ENCODE measurements around the gene DCLRE1A.
"Not testable (repeated sequence)": the region's sequence is repeated elsewhere in the genome, so short reads cannot be mapped to it uniquely, and the experiment has no call there.

DCLRE1A gene

GRCh38 chr10:113856563-113856962, 2.7 kb upstream of the DCLRE1A start:
- DNase-seq, result no peak

GRCh38 chr10:113854761-113855588, 1.1 kb upstream of the DCLRE1A start:
- peak; percentile 12 for DNase-seq

- DNase-seq, result no peak
Observed at GRCh38 chr10:113853578-113854012, 287 bp downstream of the DCLRE1A start.

- DNase-seq, result no peak
Observed at GRCh38 chr10:113849946-113850345, 3.9 kb downstream of the DCLRE1A start.

GRCh38 chr10:113849140-113849803, 4.6 kb downstream of the DCLRE1A start:
- no peak for DNase-seq

- no peak for DNase-seq
Observed at GRCh38 chr10:113846036-113846435, 7.8 kb downstream of the DCLRE1A start.

- no peak for DNase-seq
Observed at GRCh38 chr10:113843972-113844485, 9.9 kb downstream of the DCLRE1A start.

GRCh38 chr10:113842171-113842570, 11.7 kb downstream of the DCLRE1A start:
- peak; percentile 5 for DNase-seq

GRCh38 chr10:113828567-113828966, 25.3 kb downstream of the DCLRE1A start:
- DNase-seq, result not testable (repeated sequence)

GRCh38 chr10:113825791-113826190, 28.1 kb downstream of the DCLRE1A start:
- DNase-seq, result no peak

GRCh38 chr10:113823389-113823788, 30.5 kb downstream of the DCLRE1A start:
- DNase-seq, result no peak

- no peak for DNase-seq
Observed at GRCh38 chr10:113822174-113822573, 31.7 kb downstream of the DCLRE1A start.

- not testable (repeated sequence) for DNase-seq
Observed at GRCh38 chr10:113821306-113821705, 32.6 kb downstream of the DCLRE1A start.

- DNase-seq, result no peak
Observed at GRCh38 chr10:113820507-113820906, 33.4 kb downstream of the DCLRE1A start.

GRCh38 chr10:113819989-113820388, 33.9 kb downstream of the DCLRE1A start:
- DNase-seq, result no peak

GRCh38 chr10:113814700-113815099, 39.2 kb downstream of the DCLRE1A start:
- DNase-seq, result not testable (repeated sequence)

GRCh38 chr10:113808168-113808567, 45.7 kb downstream of the DCLRE1A start:
- DNase-seq, result no peak

- DNase-seq, result no peak
Observed at GRCh38 chr10:113806503-113806902, 47.4 kb downstream of the DCLRE1A start.

- DNase-seq, result no peak
Observed at GRCh38 chr10:113802997-113803396, 50.9 kb downstream of the DCLRE1A start.

- no peak for DNase-seq
Observed at GRCh38 chr10:113801569-113801968, 52.3 kb downstream of the DCLRE1A start.

- DNase-seq, result peak; percentile 57
Observed at GRCh38 chr10:113791691-113792090, 62.2 kb downstream of the DCLRE1A start.

- DNase-seq, result no peak
Observed at GRCh38 chr10:113788604-113789083, 65.2 kb downstream of the DCLRE1A start.

Data from NCI-H526 treated with DMSO at 0.1 percent for 48 hours (cell line).